IPS-20b (cell line): ENCODE data around the gene GOLIM4.
"Not testable (repeated sequence)": the region's sequence is repeated elsewhere in the genome, so short reads cannot be mapped to it uniquely, and the experiment has no call there.

Experiments
- H3K27ac ChIP-seq: one replicate; pipeline ENCODE4 v1.5.1; 2013; ENCODE audit warnings: low read length
- H3K27me3 ChIP-seq: 2 replicates; pipeline ENCODE4 v1.6.1; 2013; ENCODE audit warnings: mild to moderate bottlenecking, low read length, inconsistent platforms; ENCODE audit not compliant: insufficient read depth
- H3K36me3 ChIP-seq: 2 replicates; pipeline ENCODE4 v1.6.1; 2013; ENCODE audit warnings: low read depth, mild to moderate bottlenecking, inconsistent platforms, low read length, moderate library complexity; ENCODE audit not compliant: insufficient read depth
- H3K4me1 ChIP-seq: 2 replicates; pipeline ENCODE4 v1.6.1; 2013; ENCODE audit warnings: mild to moderate bottlenecking, control low read depth, inconsistent platforms, low read length, moderate library complexity; ENCODE audit not compliant: insufficient read depth
- H3K4me3 ChIP-seq: 2 replicates; pipeline ENCODE4 v1.5.1; 2013; ENCODE audit warnings: mild to moderate bottlenecking, low read length, inconsistent platforms
- H3K9ac ChIP-seq: 2 replicates; pipeline ENCODE4 v1.6.1; 2013; ENCODE audit warnings: low read depth, mild to moderate bottlenecking, inconsistent platforms, low read length, moderate library complexity
- H3K9me3 ChIP-seq: 2 replicates; pipeline ENCODE4 v1.6.1; 2013; ENCODE audit warnings: mild to moderate bottlenecking, low read depth, low read length, inconsistent platforms; ENCODE audit not compliant: insufficient read depth

GOLIM4 gene

GRCh38 chr3:168034152-168034928 is 61.4 kb downstream of the GOLIM4 start:
- Histone ChIP-seq H3K9me3 (no peaks in the 10 kb centered on the region), H3K9ac (no peak overlapping the region), H3K4me1 (no peaks in the 10 kb centered on the region), H3K27me3 (no peaks in the 10 kb centered on the region), H3K4me3 (no peak overlapping the region), H3K27ac (no peak overlapping the region), H3K36me3 (peaks cover 37% of the 10 kb centered on the region)

GRCh38 chr3:168030577-168030976 is 65.1 kb downstream of the GOLIM4 start:
- Histone ChIP-seq H3K9me3 (no peaks in the 10 kb centered on the region), H3K36me3 (peaks cover 40% of the 10 kb centered on the region), H3K4me3 (no peak overlapping the region), H3K27me3 (no peaks in the 10 kb centered on the region), H3K4me1 (no peaks in the 10 kb centered on the region), H3K27ac (no peak overlapping the region), H3K9ac (no peak overlapping the region)

- Histone ChIP-seq H3K9me3 (no peaks in the 10 kb centered on the region), H3K27me3 (no peaks in the 10 kb centered on the region), H3K4me1 (no peaks in the 10 kb centered on the region), H3K27ac (no peak overlapping the region), H3K4me3 (no peak overlapping the region), H3K36me3 (peaks cover 39% of the 10 kb centered on the region), H3K9ac (no peak overlapping the region)
These were observed 66.0 kb downstream of the GOLIM4 start for GRCh38 chr3:168029705-168030104.

- H3K27ac ChIP-seq, result no peak overlapping the region
- H3K9me3 ChIP-seq, result no peaks in the 10 kb centered on the region
- no peaks in the 10 kb centered on the region for H3K27me3 ChIP-seq
- H3K4me3 ChIP-seq, result no peak overlapping the region
- no peaks in the 10 kb centered on the region for H3K4me1 ChIP-seq
- H3K9ac ChIP-seq, result no peak overlapping the region
- peaks cover 53% of the 10 kb centered on the region for H3K36me3 ChIP-seq
These were observed 67.6 kb downstream of the GOLIM4 start for GRCh38 chr3:168028086-168028485.

GRCh38 chr3:168026764-168027163 is 69.0 kb downstream of the GOLIM4 start:
- no peaks in the 10 kb centered on the region for H3K9me3 ChIP-seq
- peaks cover 59% of the 10 kb centered on the region for H3K36me3 ChIP-seq
- H3K9ac ChIP-seq, result no peak overlapping the region
- H3K27ac ChIP-seq, result no peak overlapping the region
- no peak overlapping the region for H3K4me3 ChIP-seq
- no peaks in the 10 kb centered on the region for H3K4me1 ChIP-seq
- H3K27me3 ChIP-seq, result no peaks in the 10 kb centered on the region

GRCh38 chr3:168025076-168025475 is 70.6 kb downstream of the GOLIM4 start:
- Histone ChIP-seq H3K9ac (no peak overlapping the region), H3K36me3 (peaks cover 66% of the 10 kb centered on the region), H3K9me3 (no peaks in the 10 kb centered on the region), H3K4me1 (no peaks in the 10 kb centered on the region), H3K27me3 (no peaks in the 10 kb centered on the region), H3K4me3 (no peak overlapping the region), H3K27ac (no peak overlapping the region)

- Histone ChIP-seq H3K27me3 (no peaks in the 10 kb centered on the region), H3K36me3 (peaks cover 70% of the 10 kb centered on the region), H3K27ac (no peak overlapping the region), H3K9me3 (no peaks in the 10 kb centered on the region), H3K9ac (no peak overlapping the region), H3K4me1 (no peaks in the 10 kb centered on the region), H3K4me3 (no peak overlapping the region)
These were observed 71.2 kb downstream of the GOLIM4 start for GRCh38 chr3:168024537-168024941.

- H3K4me3 ChIP-seq, result no peak overlapping the region
- no peaks in the 10 kb centered on the region for H3K9me3 ChIP-seq
- no peaks in the 10 kb centered on the region for H3K4me1 ChIP-seq
- no peak overlapping the region for H3K27ac ChIP-seq
- no peak overlapping the region for H3K9ac ChIP-seq
- H3K36me3 ChIP-seq, result peaks cover 63% of the 10 kb centered on the region
- no peaks in the 10 kb centered on the region for H3K27me3 ChIP-seq
These were observed 73.8 kb downstream of the GOLIM4 start for GRCh38 chr3:168021737-168022450.

- not testable (repeated sequence) for H3K27me3 ChIP-seq, H3K9ac ChIP-seq, H3K4me3 ChIP-seq, H3K4me1 ChIP-seq, H3K27ac ChIP-seq, H3K9me3 ChIP-seq
- H3K36me3 ChIP-seq, result peaks cover 18% of the 10 kb centered on the region
These were observed 84.4 kb downstream of the GOLIM4 start for GRCh38 chr3:168011280-168011679.

GRCh38 chr3:168006584-168006983 is 89.1 kb downstream of the GOLIM4 start:
- H3K27ac ChIP-seq, result no peak overlapping the region
- no peak overlapping the region for H3K9ac ChIP-seq
- H3K27me3 ChIP-seq, result no peaks in the 10 kb centered on the region
- H3K4me1 ChIP-seq, result no peaks in the 10 kb centered on the region
- H3K9me3 ChIP-seq, result no peaks in the 10 kb centered on the region
- H3K4me3 ChIP-seq, result no peak overlapping the region
- H3K36me3 ChIP-seq, result peaks cover 18% of the 10 kb centered on the region

GRCh38 chr3:168003911-168004310 is 91.8 kb downstream of the GOLIM4 start:
- Histone ChIP-seq H3K4me1 (no peaks in the 10 kb centered on the region), H3K27me3 (no peaks in the 10 kb centered on the region), H3K9me3 (no peaks in the 10 kb centered on the region), H3K27ac (no peak overlapping the region), H3K4me3 (no peak overlapping the region), H3K36me3 (no peaks in the 10 kb centered on the region), H3K9ac (no peak overlapping the region)

- Histone ChIP-seq H3K9ac (no peak overlapping the region), H3K36me3 (no peaks in the 10 kb centered on the region), H3K27me3 (no peaks in the 10 kb centered on the region), H3K27ac (no peak overlapping the region), H3K4me3 (no peak overlapping the region), H3K9me3 (no peaks in the 10 kb centered on the region), H3K4me1 (no peaks in the 10 kb centered on the region)
These were observed 92.8 kb downstream of the GOLIM4 start for GRCh38 chr3:168002786-168003368.
